GM18519 (cell line): ENCODE measurements around the gene PTGR3.
A peak's percentile ranks its signal among the peaks of the same experiment; 100 is the strongest.
"Not testable (repeated sequence)": the region's sequence is repeated elsewhere in the genome, so short reads cannot be mapped to it uniquely, and the experiment has no call there.

Experiments
- ATAC-seq: cut with Tn5 transposase; IDR thresholded peaks from one replicate; pipeline ENCODE4 v1.9.1; 2021; ENCODE audit warnings: mild to moderate bottlenecking, moderate library complexity; ENCODE audit not compliant: unreplicated experiment, low FRiP score

Gene PTGR3

DNA sequence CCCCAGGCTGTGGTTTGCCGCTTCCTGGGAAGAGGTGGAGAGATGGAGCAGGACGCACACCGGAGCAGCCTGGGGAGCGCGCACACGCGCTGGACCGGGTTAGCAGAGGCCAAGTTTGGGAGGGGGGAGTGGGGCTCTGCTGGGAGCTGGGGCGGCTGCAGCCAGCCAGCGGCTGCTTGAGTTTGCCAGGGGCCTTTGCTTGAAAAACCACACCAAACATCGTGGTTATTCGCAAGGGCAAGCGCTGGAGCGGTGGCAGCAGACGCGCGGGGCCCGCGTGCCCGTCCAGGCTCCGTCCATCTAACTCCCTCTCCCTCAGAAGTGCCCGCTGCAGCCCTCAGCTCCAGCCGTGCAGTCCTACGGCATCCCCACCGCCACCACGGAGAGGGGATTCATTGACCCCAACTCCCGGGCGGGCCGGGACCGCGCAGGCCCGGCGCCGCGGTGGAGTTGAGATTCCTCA is 4.6 kb downstream of the PTGR3 start:
- ATAC-seq: no peak

DNA sequence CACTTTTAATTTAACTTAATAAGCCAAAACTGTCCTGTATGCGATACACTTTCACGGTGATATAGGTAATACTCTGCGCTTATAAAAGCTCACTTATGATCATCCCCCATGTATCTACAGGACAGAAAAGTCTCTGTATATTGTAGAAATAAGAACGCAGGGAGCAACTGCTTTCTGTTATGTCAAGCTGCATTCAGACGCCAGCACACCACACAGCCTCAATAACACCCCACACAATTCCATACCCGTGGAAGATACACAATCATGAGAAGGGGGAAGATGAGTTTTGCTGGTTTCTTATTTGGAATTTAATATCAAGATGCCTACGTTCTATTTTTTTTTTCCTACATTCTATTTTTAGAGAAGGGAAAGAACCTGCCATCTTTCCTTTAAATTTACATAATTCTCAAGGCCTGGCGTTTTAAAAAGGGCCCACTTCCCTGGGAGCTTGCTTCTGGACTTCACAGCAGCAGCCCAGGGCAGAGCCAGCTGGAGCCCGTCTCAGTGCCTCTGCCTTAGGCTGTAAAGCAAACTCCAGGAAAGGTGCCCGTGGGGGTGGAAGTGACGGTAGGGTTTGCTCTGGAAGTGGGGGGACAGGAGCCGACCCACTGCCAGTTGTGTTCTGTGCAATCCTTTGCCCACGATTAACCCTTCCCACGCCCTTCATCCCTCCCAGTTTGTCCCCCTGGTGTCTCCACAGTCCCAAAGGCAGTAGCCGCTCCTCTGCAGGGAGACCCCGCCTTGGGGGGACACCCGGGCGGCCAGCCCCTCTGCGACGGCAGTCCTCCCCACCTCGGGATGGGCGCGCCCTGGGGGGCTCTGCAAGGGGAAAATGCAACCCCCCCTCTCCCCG is 5.3 kb downstream of the PTGR3 start:
- no peak for ATAC-seq

DNA sequence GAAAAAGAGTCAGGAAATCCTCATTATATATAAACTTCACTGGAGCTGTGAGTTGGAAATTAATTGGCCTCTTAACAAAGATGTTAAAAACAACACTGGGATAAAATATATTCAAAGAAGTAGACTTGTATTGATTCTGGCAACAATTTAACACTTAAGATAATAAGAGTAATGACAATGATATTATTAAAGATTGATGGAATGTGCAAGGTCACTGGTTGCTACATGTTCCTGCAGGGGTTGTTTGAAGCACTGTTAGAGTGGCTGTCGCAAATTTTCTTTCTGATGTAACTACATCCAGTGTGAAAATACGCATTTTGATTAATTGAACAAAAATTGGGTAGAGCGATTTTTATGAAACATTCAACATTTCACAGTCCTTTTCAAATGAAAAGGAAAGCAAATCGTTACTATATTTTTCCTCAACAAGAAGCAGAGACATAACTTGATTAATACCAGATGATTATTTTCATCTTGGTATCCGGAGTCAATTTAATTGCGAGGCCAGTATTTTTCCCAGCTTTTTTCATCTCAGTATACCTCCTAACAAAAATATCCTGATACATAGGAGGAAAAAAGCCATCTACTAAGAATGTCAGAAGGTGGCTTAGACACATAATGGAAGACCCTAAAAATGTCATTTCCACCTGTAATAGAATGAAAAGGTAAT is 6.1 kb downstream of the PTGR3 start:
- no peak for ATAC-seq

DNA sequence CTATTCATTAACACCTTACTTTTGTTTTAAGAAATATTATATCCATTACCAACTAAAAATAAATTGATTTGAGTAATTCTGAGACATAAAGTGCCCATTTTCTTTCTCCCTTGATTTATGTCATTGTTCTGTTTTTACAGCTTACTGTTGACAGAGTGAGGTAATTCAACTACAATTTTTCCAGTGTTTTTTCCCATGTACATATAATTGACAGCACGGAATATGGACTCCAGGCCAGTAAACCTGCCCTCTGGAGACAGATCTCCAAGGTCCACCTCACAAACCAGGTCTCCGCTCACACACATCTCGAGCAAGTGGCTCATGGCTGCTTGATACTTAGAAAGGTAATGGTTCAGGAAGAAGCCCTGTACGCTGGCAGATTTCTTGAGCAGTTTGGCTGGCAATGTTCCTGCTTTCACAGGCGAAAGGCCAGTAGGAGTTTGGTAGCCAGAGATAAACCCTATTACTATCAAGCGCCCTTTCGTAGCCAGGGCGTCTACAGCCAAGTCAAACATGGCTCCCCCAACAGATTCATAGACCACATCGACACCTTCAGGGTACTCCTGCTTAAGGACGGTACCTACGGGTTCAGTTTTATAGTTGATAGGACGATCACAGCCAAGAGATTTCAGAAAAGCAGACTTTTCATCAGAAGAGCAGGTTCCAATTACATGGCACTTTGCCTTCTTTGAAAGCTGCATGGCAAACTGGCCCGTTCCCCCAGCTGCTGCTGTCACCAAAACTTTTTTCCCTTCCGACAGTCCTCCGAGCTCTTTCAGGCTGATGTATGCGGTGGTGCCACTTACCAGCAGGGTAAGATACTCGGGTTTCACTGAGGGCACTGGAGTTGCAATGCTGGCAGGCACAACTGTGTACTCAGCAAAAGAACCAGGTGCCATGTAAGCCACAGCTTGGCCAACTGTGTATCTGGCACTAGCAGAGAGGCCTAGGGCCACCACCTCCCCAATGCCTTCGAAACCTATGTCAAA is 7.4 kb downstream of the PTGR3 start:
- no peak for ATAC-seq

DNA sequence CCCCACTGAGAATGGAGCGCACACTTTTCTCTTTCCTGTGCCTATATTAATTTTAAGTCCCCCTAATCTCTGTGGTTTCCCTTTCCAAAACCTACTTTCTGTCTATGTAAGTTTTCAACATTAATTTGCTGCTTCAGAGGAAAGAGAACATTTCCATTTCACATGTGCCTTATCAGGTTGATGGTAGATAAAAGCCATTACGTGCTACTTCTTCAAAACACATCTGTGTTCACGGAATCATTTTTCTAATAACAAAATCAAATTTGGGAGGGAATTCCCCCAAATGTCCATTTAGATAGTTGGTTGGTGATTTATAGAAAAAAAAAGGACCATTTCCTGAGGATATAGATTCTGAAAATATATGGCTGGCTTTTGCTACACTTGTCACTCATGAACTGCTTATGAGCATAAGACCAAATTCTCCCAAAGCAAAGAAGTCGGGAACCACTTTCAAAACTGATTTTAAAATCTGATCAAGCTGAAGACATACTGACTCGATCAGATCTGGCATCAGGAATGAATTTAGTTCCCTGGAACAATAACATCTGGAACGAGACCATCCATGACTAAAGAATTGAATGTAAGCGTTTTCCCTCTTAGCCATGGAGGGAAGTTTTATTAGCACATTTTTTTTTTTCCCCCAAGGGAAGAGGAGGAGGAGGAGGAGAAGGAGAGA is 8.2 kb downstream of the PTGR3 start:
- no peak for ATAC-seq

GRCh38 chr18:75200071-75200470 is 8.9 kb downstream of the PTGR3 start:
- ATAC-seq: no peak

- ATAC-seq: no peak
Measured at GRCh38 chr18:75199327-75199726, 9.6 kb downstream of the PTGR3 start.

DNA sequence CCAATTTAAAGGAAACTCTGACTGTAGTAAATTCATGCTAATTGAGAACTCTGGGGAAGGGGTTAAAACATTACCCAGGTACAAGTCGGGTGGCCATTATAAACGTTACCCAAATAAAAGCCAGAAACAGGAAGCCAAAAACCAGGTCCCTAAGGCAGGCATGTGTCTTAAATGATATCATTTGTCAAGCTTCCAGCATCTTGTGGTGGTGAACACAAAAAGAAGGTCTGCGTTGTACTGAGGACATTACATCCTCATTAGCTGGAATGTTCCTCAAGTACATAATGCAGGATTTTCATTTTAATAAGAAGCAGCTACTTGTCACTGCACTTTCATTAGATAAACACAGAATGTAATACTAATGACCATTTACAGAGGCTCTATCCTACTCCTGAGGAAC is 10.9 kb downstream of the PTGR3 start:
- no peak for ATAC-seq

GRCh38 chr18:75192899-75193298 is 16.0 kb downstream of the PTGR3 start:
- ATAC-seq: no peak

- no peak for ATAC-seq
Measured at GRCh38 chr18:75189696-75190095, 19.2 kb downstream of the PTGR3 start.

GRCh38 chr18:75187702-75188101 is 21.2 kb downstream of the PTGR3 start:
- ATAC-seq: not testable (repeated sequence)

DNA sequence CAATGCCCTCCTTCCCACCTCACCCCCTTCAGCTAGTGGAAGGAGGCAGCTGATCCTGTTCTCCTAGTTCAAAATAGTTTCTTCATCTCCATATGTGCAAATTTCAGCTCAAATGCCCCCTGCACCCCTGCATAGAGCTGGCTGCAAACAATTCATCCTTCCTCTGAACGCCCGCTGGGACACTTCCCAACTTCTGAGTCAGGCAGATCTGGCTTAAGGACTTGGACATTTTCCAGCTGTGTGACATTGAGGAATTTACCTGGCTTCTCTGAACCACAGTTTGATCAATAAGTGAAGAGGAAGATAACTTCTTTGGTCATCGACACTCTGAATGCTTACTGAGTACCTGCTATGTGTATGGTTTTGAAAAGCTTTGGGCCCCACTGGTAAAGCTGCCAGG is 23.5 kb downstream of the PTGR3 start:
- no peak for ATAC-seq

- ATAC-seq: no peak
Measured at GRCh38 chr18:75183973-75184493, 24.9 kb downstream of the PTGR3 start.

DNA sequence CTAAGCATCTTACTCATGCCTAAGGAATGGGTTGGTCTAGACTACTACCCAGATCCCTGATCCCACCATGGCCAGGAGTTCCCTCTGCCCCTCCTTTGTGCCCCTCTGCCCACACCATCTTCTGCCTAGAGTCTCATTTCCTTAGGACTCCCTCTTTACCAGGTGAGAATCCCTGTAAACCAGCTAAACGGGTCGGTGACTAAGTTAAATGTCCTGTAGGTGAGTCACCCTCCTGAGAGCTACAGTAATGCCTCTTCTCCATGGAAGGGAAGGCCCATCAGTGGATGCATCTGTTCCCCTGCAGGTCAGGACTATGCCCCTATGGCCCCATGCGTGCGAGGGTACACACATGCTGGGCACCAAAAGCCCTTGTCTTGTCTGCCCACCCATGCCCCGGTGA is 25.4 kb downstream of the PTGR3 start:
- no peak for ATAC-seq

- no peak for ATAC-seq
Measured at GRCh38 chr18:75179819-75180600, 28.9 kb downstream of the PTGR3 start.

GRCh38 chr18:75178376-75178775 is 30.6 kb downstream of the PTGR3 start:
- no peak for ATAC-seq

DNA sequence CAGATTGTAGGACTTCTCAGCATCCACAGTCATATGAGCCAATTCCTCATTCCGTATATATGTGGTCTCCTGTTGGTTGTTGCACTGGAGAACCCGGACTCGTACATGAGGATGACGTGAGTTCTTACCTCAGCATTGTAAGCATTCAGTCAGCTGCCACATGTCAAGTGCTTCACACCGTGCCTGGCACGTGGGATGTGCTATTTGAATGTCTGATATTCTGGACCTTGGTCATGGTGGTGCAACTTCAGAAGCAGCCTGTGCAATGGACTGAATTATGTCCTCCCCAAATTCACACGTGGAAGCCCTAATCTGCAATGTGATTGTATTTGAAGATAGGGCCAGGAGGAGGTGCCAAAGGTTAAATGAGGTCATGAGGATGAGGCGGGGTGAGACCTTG is 32.1 kb downstream of the PTGR3 start:
- no peak for ATAC-seq

DNA sequence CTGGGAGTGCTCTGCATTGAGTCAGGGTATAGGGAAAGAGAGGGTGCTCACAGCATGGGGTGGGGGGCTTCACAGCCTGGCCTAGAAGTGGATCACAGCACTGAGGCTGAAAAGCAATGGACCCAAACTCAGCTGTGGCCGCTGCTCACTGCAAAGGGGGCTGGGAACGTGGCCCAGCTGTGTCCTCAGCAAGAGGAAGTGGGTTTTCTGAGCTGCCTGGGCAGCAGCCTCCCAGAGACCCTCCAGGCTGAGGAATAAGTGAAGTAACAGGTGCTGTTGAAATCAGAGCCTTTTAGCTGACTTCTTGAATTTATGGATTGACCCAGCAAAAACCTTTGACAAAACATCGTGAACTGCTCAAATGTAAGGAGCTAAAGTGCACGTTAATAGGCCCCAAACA is 35.2 kb downstream of the PTGR3 start:
- no peak for ATAC-seq

- ATAC-seq: peak; percentile 99
Measured at GRCh38 chr18:75173125-75173432, 35.9 kb downstream of the PTGR3 start.
